WTC11 (cell line): ENCODE measurements around the gene TIGD1. TPM values are rescaled to one million over a fixed set of nuclear protein-coding genes. Genes with fewer than 3 reads are reported as not detected.

ENCODE experiments used
- ATAC-seq: fragments of 200-7000 bp; cut with Tn5 transposase; 2 replicates; pipeline ENCODE4 v1.10.0; 2021; ENCODE audit warnings: mild to moderate bottlenecking, moderate library complexity
- CTCF ChIA-PET: fragments of 300-600 bp; sonication (Branson Sonifier 250); formaldehyde crosslinking; loops from one replicate; lab custom pipeline; 2021; ENCODE audit warnings: antibody characterized with exemption; lab: Charles Lee
- POLR2A ChIA-PET: fragments of 350-600 bp; sonication (Branson Sonifier 250); formaldehyde crosslinking; loops from one replicate; lab custom pipeline; 2021; ENCODE audit warnings: antibody characterized with exemption; lab: Charles Lee
- DNase-seq: peaks from one replicate; pipeline ENCODE4 v3.0.0; 2021; ENCODE audit warnings: low spot score
- H3K27ac Mint-ChIP-seq: 2 replicates; pipeline ENCODE4 v1.8.0; 2021; ENCODE audit warnings: mixed read lengths
- H3K27me3 Mint-ChIP-seq: 2 replicates; pipeline ENCODE4 v1.8.0; 2021; ENCODE audit warnings: low read depth, mild to moderate bottlenecking, moderate library complexity, mixed read lengths
- H3K36me3 Mint-ChIP-seq: 2 replicates; pipeline ENCODE4 v1.8.0; 2021; ENCODE audit warnings: mixed read lengths
- H3K4me1 Mint-ChIP-seq: 2 replicates; pipeline ENCODE4 v1.8.0; 2022; ENCODE audit warnings: mixed read lengths
- H3K4me3 Mint-ChIP-seq: 2 replicates; pipeline ENCODE4 v1.8.0; 2021; ENCODE audit warnings: mild to moderate bottlenecking, moderate library complexity, mixed read lengths
- H3K9me3 Mint-ChIP-seq: 2 replicates; pipeline ENCODE4 v1.8.0; 2021; ENCODE audit warnings: mixed read lengths
- EMX1 ChIP-seq: fragments of 250-450 bp; sonication (Bioruptor Pico); IDR thresholded peaks from 2 replicates; pipeline ENCODE4 v1.8.0; 2021; ENCODE audit warnings: mild to moderate bottlenecking
- FOXJ3 ChIP-seq: sonication (generic); formaldehyde crosslinking; IDR thresholded peaks from 2 replicates; pipeline ENCODE4 v1.9.0; 2021; ENCODE audit warnings: missing genetic modification reagents, mild to moderate bottlenecking, borderline replicate concordance
- HMGXB4 ChIP-seq: sonication (generic); formaldehyde crosslinking; IDR thresholded peaks from 2 replicates; pipeline ENCODE4 v1.8.1; 2023; ENCODE audit warnings: mild to moderate bottlenecking, moderate library complexity, missing genetic modification reagents
- JAZF1 ChIP-seq: fragments of 250-450 bp; sonication (Bioruptor Pico); IDR thresholded peaks from 2 replicates; pipeline ENCODE4 v1.9.0; 2021; ENCODE audit warnings: moderate library complexity, mild to moderate bottlenecking, inconsistent platforms
- NR3C1 ChIP-seq: sonication (generic); formaldehyde crosslinking; conservative IDR thresholded peaks from 2 replicates; pipeline ENCODE4 v1.8.1; 2023; ENCODE audit warnings: low read depth, mild to moderate bottlenecking, missing genetic modification reagents
- OVOL2 ChIP-seq: fragments of 250-450 bp; sonication (Bioruptor Pico); IDR thresholded peaks from 2 replicates; pipeline ENCODE4 v1.9.0; 2021; ENCODE audit warnings: mild to moderate bottlenecking, borderline replicate concordance
- PREB ChIP-seq: sonication (generic); formaldehyde crosslinking; IDR thresholded peaks from 2 replicates; pipeline ENCODE4 v1.8.1; 2022; ENCODE audit warnings: mild to moderate bottlenecking, missing genetic modification reagents, moderate library complexity, borderline replicate concordance
- STAT6 ChIP-seq: sonication (generic); formaldehyde crosslinking; conservative IDR thresholded peaks from 2 replicates; pipeline ENCODE4 v1.8.1; 2023; ENCODE audit warnings: mild to moderate bottlenecking, low read depth, missing genetic modification reagents, moderate library complexity
- TEAD1 ChIP-seq: sonication (generic); formaldehyde crosslinking; IDR thresholded peaks from 2 replicates; pipeline ENCODE4 v1.8.0; 2022; ENCODE audit warnings: mild to moderate bottlenecking, missing genetic modification reagents
- ZBTB43 ChIP-seq: sonication (generic); formaldehyde crosslinking; IDR thresholded peaks from 2 replicates; pipeline ENCODE4 v1.8.1; 2023; ENCODE audit warnings: mild to moderate bottlenecking, missing genetic modification reagents
- ZNF281 ChIP-seq: sonication (generic); formaldehyde crosslinking; IDR thresholded peaks from 2 replicates; pipeline ENCODE4 v1.8.0; 2023; ENCODE audit warnings: mild to moderate bottlenecking, missing genetic modification reagents
- ZNF425 ChIP-seq: fragments of 250-450 bp; sonication (Bioruptor Pico); conservative IDR thresholded peaks from 2 replicates; pipeline ENCODE4 v1.9.0; 2021; ENCODE audit warnings: mild to moderate bottlenecking
- ZNF512 ChIP-seq: sonication (generic); formaldehyde crosslinking; IDR thresholded peaks from 2 replicates; pipeline ENCODE4 v1.8.1; 2022; ENCODE audit warnings: missing genetic modification reagents, borderline replicate concordance
- total RNA-seq: library from RNA; stranded (reverse); gene quantifications from 3 replicates; pipeline ENCODE4 v1.2.3, GENCODE V29; 2021

Gene TIGD1
- total RNA-seq, 1 experiment from 2014 or later, result 9.0 TPM

- TF ChIP-seq PREB (CRISPR knock-in tag), result no peak
These were observed 43.6 kb downstream of the TIGD1 start (continued) for GRCh38 chr2:232506709-232507108.

GRCh38 chr2:232505856-232506255 lies 44.5 kb downstream of the TIGD1 start:
- H3K4me3 Mint-ChIP-seq, result no peak overlapping the region

GRCh38 chr2:232504438-232504837 lies 45.9 kb downstream of the TIGD1 start:
- peak overlapping the region; percentile 95 for H3K4me3 Mint-ChIP-seq
- no peak for ATAC-seq
- DNase-seq, result no peak
- H3K27ac Mint-ChIP-seq, result no peak overlapping the region
- no peaks in the 10 kb centered on the region for H3K36me3 Mint-ChIP-seq
- POLR2A ChIA-PET, result no interaction called here
- CTCF ChIA-PET, result interaction anchor here (1.1 to 3.1 kb wide), 4 partner anchors 17 to 169 kb away, joined by 3 to 21 read pairs (median 6); partner anchors contain the start of gene PRSS56
- no peaks in the 10 kb centered on the region for H3K9me3 Mint-ChIP-seq
- H3K4me1 Mint-ChIP-seq, result peaks cover 22% of the 10 kb centered on the region
- peaks cover 50% of the 10 kb centered on the region for H3K27me3 Mint-ChIP-seq
- TF ChIP-seq OVOL2 (CRISPR knock-in tag) (no peak), ZBTB43 (CRISPR knock-in tag) (no peak), STAT6 (CRISPR knock-in tag) (no peak), ZNF281 (CRISPR knock-in tag) (no peak)

More at GRCh38 chr2:232505856-232506255, 44.5 kb downstream of the TIGD1 start:
- ChIA-PET POLR2A (no interaction called here), CTCF (interaction anchor here (0.9 to 3.1 kb wide), 2 partner anchors 15 to 18 kb away, joined by 7 to 21 read pairs; partner anchors contain the start of gene PRSS56)
- H3K4me1 Mint-ChIP-seq, result peaks cover 22% of the 10 kb centered on the region
- TF ChIP-seq ZNF425, result no peak
- no peak for TF ChIP-seq FOXJ3 (CRISPR knock-in tag)
- TF ChIP-seq ZNF512, result no peak
- TF ChIP-seq EMX1 (CRISPR knock-in tag), result no peak
- no peak for TF ChIP-seq NR3C1 (CRISPR knock-in tag)
- no peak for TF ChIP-seq JAZF1 (CRISPR knock-in tag)
- TF ChIP-seq HMGXB4 (CRISPR knock-in tag), result no peak
- TF ChIP-seq TEAD1 (CRISPR knock-in tag), result no peak
- DNase-seq (no peak), ATAC-seq (peak; percentile 7; the same call in 1 of the 2 replicates)
- H3K27me3 Mint-ChIP-seq, result peaks cover 45% of the 10 kb centered on the region
- no peak overlapping the region for H3K27ac Mint-ChIP-seq
- no peaks in the 10 kb centered on the region for H3K36me3 Mint-ChIP-seq
- no peaks in the 10 kb centered on the region for H3K9me3 Mint-ChIP-seq
